ENCODE data around the gene OR52N4. TPM values are rescaled to one million over a fixed set of nuclear protein-coding genes. Genes with fewer than 3 reads are reported as not detected.

The OR52N4 gene
- total RNA-seq, 2 donors from 2014 or later, result not detected

Other genes with a start within 250 kb of the OR52N4 start
- gene UBQLN3, start 244.3 kb upstream of the OR52N4 start, total RNA-seq, result 10 to 100 TPM in 1 of 2 donors, 1 to 10 TPM in 1; 2.8 to 13.5 TPM
- gene UBQLNL, start 237.5 kb upstream of the OR52N4 start, total RNA-seq, result 1 to 10 TPM in 1 of 2 donors, under 1 TPM in 1; 0.68 to 1.6 TPM
- gene OR52H1, start 205.7 kb upstream of the OR52N4 start, total RNA-seq, result under 1 TPM in 1 of 2 donors, not detected in 1; 0.57 TPM
- not detected for gene OR52B6, start 173.4 kb upstream of the OR52N4 start, total RNA-seq
- 1 to 10 TPM; 4.8 to 6.3 TPM for gene TRIM6, start 157.6 kb upstream of the OR52N4 start, total RNA-seq
- 10 to 100 TPM; 10.3 to 15.5 TPM for gene TRIM34, start 129.2 kb upstream of the OR52N4 start, total RNA-seq
- 10 to 100 TPM; 17.4 to 36.9 TPM for gene TRIM5, start 69.2 kb upstream of the OR52N4 start, total RNA-seq
- gene TRIM22, start 64.5 kb upstream of the OR52N4 start, total RNA-seq, result 10 to 100 TPM; 32.8 to 47.4 TPM
- gene OR56B1, start 17.8 kb upstream of the OR52N4 start, total RNA-seq, result not detected
- not detected for gene OR52N5, start 29.1 kb downstream of the OR52N4 start, total RNA-seq
- gene OR52N1, start 37.0 kb downstream of the OR52N4 start, total RNA-seq, result not detected
- gene OR52N2, start 54.7 kb downstream of the OR52N4 start, total RNA-seq, result not detected
- gene OR52E6, start 87.7 kb downstream of the OR52N4 start, total RNA-seq, result not detected
- not detected for gene OR52E8, start 103.4 kb downstream of the OR52N4 start, total RNA-seq
- not detected for gene OR52E4, start 126.4 kb downstream of the OR52N4 start, total RNA-seq
- not detected for gene OR52E5, start 139.0 kb downstream of the OR52N4 start, total RNA-seq
- under 1 TPM in 1 of 2 donors, not detected in 1; 0.11 TPM for gene OR56A3, start 188.0 kb downstream of the OR52N4 start, total RNA-seq
- gene OR56A5, start 214.3 kb downstream of the OR52N4 start, total RNA-seq, result not detected
- not detected for gene OR52L1, start 232.7 kb downstream of the OR52N4 start, total RNA-seq